ENCODE data around the gene FZD4.

GRCh38 chr11:86996953-86997570 is 41.9 kb upstream of the FZD4 start:
- TF ChIP-seq MAX (CRISPR knock-in tag; IDR thresholded peaks at IDR 0.05) (no peak), CTCF (IDR thresholded peaks at IDR 0.05) (no peak), OVOL2 (CRISPR knock-in tag; IDR thresholded peaks at IDR 0.05; ENCODE audit: borderline replicate concordance) (no peak), CREB1 (CRISPR knock-in tag; IDR thresholded peaks at IDR 0.05) (no peak)
- TF ChIP-seq, protein P1, sequence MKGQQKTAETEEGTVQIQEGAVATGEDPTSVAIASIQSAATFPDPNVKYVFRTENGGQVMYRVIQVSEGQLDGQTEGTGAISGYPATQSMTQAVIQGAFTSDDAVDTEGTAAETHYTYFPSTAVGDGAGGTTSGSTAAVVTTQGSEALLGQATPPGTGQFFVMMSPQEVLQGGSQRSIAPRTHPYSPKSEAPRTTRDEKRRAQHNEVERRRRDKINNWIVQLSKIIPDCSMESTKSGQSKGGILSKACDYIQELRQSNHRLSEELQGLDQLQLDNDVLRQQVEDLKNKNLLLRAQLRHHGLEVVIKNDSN (CRISPR knock-in tag; IDR thresholded peaks at IDR 0.05), result no peak
